Measurements from ENCODE around the gene FAM53B.

DNA sequence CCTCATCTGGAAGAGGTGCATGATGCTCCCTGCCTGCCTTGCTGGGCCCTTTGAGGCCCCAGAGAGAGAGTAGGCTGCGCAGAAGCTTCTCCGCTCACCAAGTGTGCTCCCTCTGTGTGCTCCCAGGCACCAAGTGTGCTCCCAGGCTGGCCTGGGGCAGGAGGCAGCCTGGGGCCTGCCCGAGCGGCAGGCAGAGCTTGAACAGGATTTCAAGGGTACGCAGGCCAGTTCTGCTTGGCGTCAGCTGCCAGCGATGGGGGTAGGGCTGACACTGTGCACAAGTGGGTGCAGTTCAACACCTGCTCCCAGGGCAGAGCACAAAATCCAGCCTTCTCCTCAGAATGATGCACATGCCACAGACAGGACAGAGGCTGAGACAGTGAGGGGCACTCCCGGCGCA lies 119.7 kb downstream of the FAM53B start:
- no peak for TF ChIP-seq EP300 (IDR thresholded peaks at IDR 0.05)
- TF ChIP-seq, protein P1, sequence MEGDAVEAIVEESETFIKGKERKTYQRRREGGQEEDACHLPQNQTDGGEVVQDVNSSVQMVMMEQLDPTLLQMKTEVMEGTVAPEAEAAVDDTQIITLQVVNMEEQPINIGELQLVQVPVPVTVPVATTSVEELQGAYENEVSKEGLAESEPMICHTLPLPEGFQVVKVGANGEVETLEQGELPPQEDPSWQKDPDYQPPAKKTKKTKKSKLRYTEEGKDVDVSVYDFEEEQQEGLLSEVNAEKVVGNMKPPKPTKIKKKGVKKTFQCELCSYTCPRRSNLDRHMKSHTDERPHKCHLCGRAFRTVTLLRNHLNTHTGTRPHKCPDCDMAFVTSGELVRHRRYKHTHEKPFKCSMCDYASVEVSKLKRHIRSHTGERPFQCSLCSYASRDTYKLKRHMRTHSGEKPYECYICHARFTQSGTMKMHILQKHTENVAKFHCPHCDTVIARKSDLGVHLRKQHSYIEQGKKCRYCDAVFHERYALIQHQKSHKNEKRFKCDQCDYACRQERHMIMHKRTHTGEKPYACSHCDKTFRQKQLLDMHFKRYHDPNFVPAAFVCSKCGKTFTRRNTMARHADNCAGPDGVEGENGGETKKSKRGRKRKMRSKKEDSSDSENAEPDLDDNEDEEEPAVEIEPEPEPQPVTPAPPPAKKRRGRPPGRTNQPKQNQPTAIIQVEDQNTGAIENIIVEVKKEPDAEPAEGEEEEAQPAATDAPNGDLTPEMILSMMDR (IDR thresholded peaks at IDR 0.05): no peak
